HG03571 (cell line): ENCODE data around the gene RRN3.
"Not testable (repeated sequence)": the region's sequence is repeated elsewhere in the genome, so short reads cannot be mapped to it uniquely, and the experiment has no call there.

ENCODE experiments used
- ATAC-seq: cut with Tn5 transposase; IDR thresholded peaks from one replicate; pipeline ENCODE4 v1.9.1; 2021; ENCODE audit not compliant: unreplicated experiment

Gene RRN3

GRCh38 chr16:15093955-15094827, at the start of gene RRN3:
TSS of gene RRN3 (minus strand) at chr16:15094272. CDS start at chr16:15094233, 39 bp downstream.
- peak; percentile 98 for ATAC-seq

DNA sequence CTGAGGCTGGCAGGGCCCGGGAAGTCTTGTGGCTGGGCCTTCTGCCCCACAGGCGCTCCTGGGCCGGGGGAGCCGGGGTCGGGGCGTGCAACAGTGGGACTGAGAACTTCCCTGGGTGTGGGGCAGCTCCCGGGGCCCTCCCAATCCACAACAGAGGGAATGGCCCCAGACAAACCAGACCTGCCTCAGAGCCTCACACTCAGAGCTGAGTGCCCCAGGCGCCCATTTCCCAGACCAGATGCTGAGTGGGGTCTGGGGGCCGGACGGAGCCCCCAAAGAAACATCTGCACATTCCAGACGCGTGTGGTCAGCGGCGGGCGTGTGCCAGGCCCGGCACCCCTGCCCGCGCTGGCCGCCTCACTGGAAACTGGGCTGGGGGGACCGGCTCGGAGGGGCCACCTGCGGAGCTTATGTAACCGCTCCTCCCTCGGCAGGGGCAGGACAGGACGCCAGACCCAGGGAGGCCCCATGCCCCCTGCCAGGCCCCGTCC, 49.6 kb upstream of the RRN3 start:
- not testable (repeated sequence) for ATAC-seq

GRCh38 chr16:15142891-15143600, 49.0 kb upstream of the RRN3 start:
- ATAC-seq = not testable (repeated sequence)

DNA sequence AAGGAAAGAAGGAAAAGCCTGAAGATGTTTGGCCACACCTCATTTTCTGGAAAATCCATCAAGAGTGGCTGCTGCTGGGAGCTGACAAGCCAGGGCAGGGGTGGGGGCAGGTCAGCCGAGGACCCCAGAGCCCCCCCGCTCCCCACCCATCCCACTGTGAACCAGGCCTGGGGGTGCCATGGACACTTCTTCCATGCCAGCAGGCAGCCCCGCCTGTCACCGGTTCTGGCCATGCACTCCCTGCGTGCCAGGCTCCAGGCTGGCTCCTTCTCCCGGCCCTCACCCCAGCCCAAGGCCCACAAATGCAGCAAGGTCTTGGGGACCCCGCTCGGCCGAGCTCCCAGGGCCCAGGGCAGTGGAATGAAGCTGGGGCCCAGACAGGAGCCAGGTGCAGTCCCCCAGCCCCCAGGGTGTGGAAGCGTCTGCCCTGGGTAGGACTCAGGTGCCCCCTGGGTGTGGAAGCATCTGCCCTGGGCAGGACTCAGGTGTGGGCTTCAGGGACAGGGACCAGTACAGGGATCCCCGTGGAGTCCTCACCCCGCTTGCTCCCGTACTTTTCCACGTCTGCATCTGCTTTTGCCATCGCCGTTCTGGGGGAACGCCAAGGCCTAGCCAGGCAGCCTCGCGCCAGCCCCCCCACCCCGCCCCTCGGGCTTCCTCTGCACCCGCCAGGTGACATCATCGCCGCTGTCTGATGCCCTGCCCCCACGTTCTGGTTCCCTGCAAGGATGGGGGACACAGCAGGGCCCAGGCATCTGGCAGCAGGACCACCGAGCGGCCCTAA, 48.2 kb upstream of the RRN3 start:
- not testable (repeated sequence) for ATAC-seq

DNA sequence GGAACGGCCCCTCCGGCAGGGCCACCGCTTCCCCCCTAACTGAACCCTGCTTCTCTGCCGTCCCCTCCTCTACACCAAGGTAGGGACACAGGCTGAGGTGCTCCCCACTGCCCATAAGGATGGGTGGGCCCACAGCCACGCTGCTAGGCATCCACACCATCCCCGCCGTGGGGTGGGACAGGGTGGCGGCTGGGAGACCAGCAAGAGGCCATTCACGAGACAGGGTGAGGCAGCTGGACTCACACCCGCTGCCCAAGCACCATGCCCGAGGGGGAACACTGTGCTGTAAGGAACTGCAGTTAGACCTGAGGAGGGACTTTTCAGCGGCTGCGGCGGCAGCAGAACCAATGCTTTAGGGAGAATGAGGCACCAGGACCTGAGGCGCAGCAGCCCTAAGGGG, 47.5 kb upstream of the RRN3 start:
- no peak for ATAC-seq

GRCh38 chr16:15140444-15141365, 46.6 kb upstream of the RRN3 start:
- not testable (repeated sequence) for ATAC-seq

DNA sequence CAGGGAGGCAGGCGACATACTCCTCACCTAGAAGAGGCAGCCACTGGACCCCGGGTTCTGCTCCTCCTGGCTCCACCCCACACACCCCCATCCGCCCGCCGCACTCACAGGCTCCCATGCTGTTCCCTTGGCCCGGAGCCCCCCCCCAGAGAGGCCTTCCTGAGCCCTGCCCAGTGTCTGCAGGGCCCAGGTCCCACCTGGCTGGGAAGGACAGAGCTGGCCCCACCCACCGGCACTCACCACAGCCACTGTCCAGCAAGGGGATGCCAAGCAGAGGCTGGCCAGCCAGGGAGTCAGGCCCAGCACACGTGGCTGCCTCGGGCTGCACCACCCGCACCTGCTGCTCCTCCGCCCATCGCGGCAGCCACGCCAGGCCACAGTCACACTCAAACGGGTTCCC, 43.4 kb upstream of the RRN3 start:
- not testable (repeated sequence) for ATAC-seq

GRCh38 chr16:15135483-15136360, 41.6 kb upstream of the RRN3 start:
- ATAC-seq = not testable (repeated sequence)

DNA sequence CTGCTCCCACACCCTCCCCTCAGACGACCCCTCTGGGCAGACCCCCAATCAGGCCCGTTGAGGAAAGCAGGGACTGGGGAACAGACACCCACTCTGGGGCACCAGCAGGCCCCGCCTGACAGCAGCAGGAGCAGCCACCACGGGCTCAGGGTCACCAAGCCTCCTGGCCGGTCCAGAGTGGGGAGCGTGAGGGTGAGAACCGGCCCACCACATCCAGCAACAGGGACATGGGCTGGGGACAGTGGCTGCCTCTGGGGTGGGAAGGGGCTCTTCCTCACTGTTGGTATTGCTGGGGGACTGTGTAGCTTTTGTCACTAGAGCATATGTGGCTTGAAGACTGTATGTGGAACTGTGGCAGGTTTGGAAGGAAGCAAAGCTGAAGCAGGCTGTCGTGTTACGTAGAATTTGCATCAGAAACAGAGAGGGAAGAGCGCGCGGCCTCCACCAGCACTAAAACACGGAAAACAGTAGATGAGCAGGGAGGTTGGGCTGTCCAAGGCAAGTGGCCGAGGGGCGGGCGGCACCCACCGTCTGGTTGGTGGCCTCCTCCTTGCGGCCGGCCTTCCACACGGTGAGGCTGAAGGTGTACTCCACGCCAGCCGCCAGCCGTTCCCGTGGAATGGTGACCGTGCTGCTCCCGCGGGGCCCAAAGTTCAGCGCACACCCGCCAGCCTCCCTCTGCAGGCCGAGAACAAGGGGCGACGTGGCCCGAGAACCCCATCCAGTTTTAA, 40.8 kb upstream of the RRN3 start:
- ATAC-seq = not testable (repeated sequence)

DNA sequence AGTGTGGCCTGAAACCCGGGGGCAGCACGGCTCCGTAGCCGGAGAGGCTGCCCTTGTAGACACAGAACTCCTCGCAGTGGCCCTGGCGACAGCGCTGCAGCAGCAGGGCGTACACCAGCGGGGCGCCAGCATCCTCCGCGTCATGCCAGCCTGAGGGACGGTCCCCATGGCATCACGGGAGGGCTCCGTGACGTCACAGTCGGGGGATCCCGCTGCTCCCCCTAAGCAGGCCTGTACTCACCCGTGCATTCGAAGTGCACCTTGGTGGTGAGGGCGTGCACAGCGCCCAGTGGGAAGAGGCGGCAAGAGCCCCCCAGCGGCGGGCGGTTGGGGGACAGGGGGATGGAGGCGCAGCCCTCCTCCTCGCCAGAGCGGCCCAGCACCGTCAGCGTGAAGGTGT, 39.5 kb upstream of the RRN3 start:
- not testable (repeated sequence) for ATAC-seq

GRCh38 chr16:15132719-15133428, 38.8 kb upstream of the RRN3 start:
- ATAC-seq = not testable (repeated sequence)

GRCh38 chr16:15130943-15131700, 37.0 kb upstream of the RRN3 start:
- ATAC-seq = not testable (repeated sequence)

DNA sequence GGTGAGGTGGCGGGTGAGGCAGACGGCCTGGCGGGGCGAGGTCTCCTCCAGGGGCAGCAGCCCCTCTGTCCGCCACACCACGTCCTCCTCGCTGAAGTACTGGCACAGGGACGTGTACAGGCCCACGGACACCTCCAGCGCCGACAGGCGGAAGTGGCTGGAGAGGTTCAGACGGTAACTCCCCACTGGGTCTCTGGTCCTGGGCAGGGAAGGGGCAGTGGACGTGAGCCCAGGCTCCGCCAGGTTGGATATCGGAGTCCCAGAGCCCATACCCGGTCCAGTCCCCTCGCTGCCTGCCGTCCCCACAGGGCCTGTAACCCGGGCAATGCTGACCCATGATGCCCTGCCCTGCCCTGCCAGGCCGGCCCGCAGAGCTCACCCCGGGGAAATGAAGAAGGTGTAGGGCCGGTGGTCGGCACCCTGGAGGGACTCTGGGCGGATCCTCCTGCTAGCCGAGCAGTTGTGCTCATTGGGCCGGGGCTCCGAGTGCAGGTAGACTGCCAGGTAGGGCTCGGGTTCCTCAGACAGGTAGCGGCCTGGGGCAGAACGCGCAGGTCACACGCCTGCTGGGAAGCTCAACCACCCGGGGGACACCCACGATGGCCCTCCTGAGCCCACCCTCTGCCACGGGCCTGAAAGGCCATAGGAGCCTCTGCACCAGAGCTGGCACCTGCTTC, 36.3 kb upstream of the RRN3 start:
- ATAC-seq = not testable (repeated sequence)

DNA sequence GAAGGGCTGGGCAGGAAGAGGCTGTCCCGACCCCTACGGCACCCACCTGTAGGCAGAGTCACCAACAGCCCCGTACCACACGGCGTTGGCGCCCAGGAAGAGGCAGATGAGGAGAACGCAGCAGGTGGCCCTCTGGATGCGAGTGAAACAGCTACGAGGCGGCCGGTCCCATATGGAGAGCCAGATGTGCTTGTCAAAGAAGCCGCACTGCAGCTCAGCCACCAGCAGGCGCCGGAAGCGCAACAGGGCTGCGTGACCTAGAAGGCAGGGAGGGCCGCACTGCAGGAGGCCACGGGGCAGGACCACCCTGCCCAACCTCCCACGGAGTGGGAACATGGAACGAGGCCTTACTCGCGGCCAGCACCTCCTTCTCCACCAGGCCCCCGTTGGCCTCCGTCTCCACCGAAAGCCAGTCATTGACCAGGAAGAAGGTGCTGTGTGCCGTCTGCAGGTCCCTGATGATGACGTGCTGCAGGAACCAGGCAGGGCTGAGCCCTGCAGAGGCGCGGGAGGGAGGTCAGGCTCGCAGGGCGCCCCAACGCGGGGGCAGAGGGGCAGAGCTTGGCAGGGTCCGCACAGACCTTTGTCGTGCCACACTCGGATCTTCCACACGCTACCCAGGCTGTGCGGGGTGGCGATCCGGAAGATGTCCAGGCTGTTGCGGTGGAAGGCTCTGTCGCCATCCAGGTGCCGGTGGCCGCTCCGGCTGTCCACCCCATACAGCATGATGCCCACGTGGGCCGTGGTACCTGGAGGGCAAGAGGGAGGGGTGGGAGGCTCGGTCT, 33.8 kb upstream of the RRN3 start:
- ATAC-seq = not testable (repeated sequence)

GRCh38 chr16:15100372-15100987, 6.4 kb upstream of the RRN3 start:
- not testable (repeated sequence) for ATAC-seq
